Fibroblast of skin of left quadriceps (primary cell): ENCODE results near the gene ALMS1.
"Not testable (repeated sequence)": the region's sequence is repeated elsewhere in the genome, so short reads cannot be mapped to it uniquely, and the experiment has no call there.

ENCODE experiments used
- DNase-seq, 2 experiments: peaks; one replicate each; pipeline ENCODE4 v3.0.0-alpha.2; 2013; ENCODE audit warnings: low read depth in 2 of 2

The ALMS1 gene

GRCh38 chr2:73516033-73516432 lies 130.4 kb downstream of the ALMS1 start:
- DNase-seq = no peak

GRCh38 chr2:73528688-73529087 lies 143.1 kb downstream of the ALMS1 start:
- DNase-seq = no peak

GRCh38 chr2:73530773-73531172 lies 145.1 kb downstream of the ALMS1 start:
- not testable (repeated sequence) for DNase-seq

GRCh38 chr2:73532381-73532780 lies 146.7 kb downstream of the ALMS1 start:
- no peak for DNase-seq

GRCh38 chr2:73536133-73536840 lies 150.7 kb downstream of the ALMS1 start:
- DNase-seq = no peak

- not testable (repeated sequence) for DNase-seq
Observed at GRCh38 chr2:73560875-73561274, 175.2 kb downstream of the ALMS1 start.

GRCh38 chr2:73561422-73561821 lies 175.8 kb downstream of the ALMS1 start:
- no peak for DNase-seq

GRCh38 chr2:73564986-73565385 lies 179.3 kb downstream of the ALMS1 start:
- no peak for DNase-seq

- DNase-seq = no peak
Observed at GRCh38 chr2:73566288-73566878, 180.7 kb downstream of the ALMS1 start.

GRCh38 chr2:73575261-73575660 lies 189.6 kb downstream of the ALMS1 start:
- DNase-seq = no peak

GRCh38 chr2:73582364-73582763 lies 196.7 kb downstream of the ALMS1 start:
- DNase-seq = no peak

GRCh38 chr2:73588177-73588576 lies 202.5 kb downstream of the ALMS1 start:
- DNase-seq = no peak

- no peak for DNase-seq
Observed at GRCh38 chr2:73593680-73594079, 208.0 kb downstream of the ALMS1 start.

- DNase-seq = no peak
Observed at GRCh38 chr2:73594251-73594650, 208.6 kb downstream of the ALMS1 start.

GRCh38 chr2:73601780-73602179 lies 216.1 kb downstream of the ALMS1 start:
- DNase-seq = no peak

- DNase-seq = peak; percentile 15 to 17
Observed at GRCh38 chr2:73603099-73603588, 217.5 kb downstream of the ALMS1 start.

GRCh38 chr2:73604589-73604988 lies 219.0 kb downstream of the ALMS1 start:
- not testable (repeated sequence) for DNase-seq

GRCh38 chr2:73610111-73610510 lies 224.5 kb downstream of the ALMS1 start:
- DNase-seq = no peak

GRCh38 chr2:73611193-73611592 lies 225.6 kb downstream of the ALMS1 start:
- DNase-seq = no peak

GRCh38 chr2:73611867-73612266 lies 226.2 kb downstream of the ALMS1 start:
- no peak for DNase-seq

GRCh38 chr2:73614105-73614504 lies 228.5 kb downstream of the ALMS1 start:
- no peak for DNase-seq

GRCh38 chr2:73614997-73615396 lies 229.4 kb downstream of the ALMS1 start:
- DNase-seq = no peak

GRCh38 chr2:73619925-73620324 lies 234.3 kb downstream of the ALMS1 start:
- DNase-seq = not testable (repeated sequence)
